Small intestine (tissue), 16 donors: ENCODE measurements around the gene RAB9B. TPM values are rescaled to one million over a fixed set of nuclear protein-coding genes. Genes with fewer than 3 reads are reported as not detected.

Experiments
- DNase-seq, 2 donors: peaks; one replicate each; pipeline versions ENCODE4 v3.0.0 to v3.0.0-alpha.2; 2013
- FAIRE-seq: peaks from 2 replicates; lab custom pipeline; 2012; peaks lifted over from hg19 to GRCh38; lab: Jason Lieb, UNC
- H3K27ac ChIP-seq, 3 donors: one replicate each; pipeline ENCODE4 v1.5.1; 2013; ENCODE audit warnings: low read length in 2 of 3, mild to moderate bottlenecking in 2 of 3, control low read depth in 1 of 3, inconsistent platforms in 1 of 3, low read depth in 1 of 3, moderate library complexity in 1 of 3
- H3K27me3 ChIP-seq, 3 donors: one replicate each; pipeline ENCODE4 v1.6.1; 2013; ENCODE audit warnings: low read length in 3 of 3, inconsistent platforms in 1 of 3; ENCODE audit not compliant: control insufficient read depth in 3 of 3, insufficient read depth in 3 of 3
- H3K36me3 ChIP-seq, 3 donors: one replicate each; pipeline ENCODE4 v1.6.1; 2013; ENCODE audit warnings: low read length in 3 of 3, inconsistent platforms in 1 of 3, low read depth in 1 of 3, mild to moderate bottlenecking in 1 of 3, moderate library complexity in 1 of 3; ENCODE audit not compliant: control insufficient read depth in 3 of 3, insufficient read depth in 2 of 3
- H3K4me1 ChIP-seq, 3 donors: one replicate each; pipeline ENCODE4 v1.6.1; 2013; ENCODE audit warnings: low read length in 2 of 3, inconsistent platforms in 1 of 3, low read depth in 1 of 3, mild to moderate bottlenecking in 1 of 3, moderate library complexity in 1 of 3; ENCODE audit not compliant: control insufficient read depth in 3 of 3, insufficient read depth in 2 of 3
- H3K4me3 ChIP-seq, 3 donors: one replicate each; pipeline ENCODE4 v1.5.1; 2013; ENCODE audit warnings: low read length in 3 of 3, control low read depth in 1 of 3, inconsistent platforms in 1 of 3, low read depth in 1 of 3, mild to moderate bottlenecking in 1 of 3, moderate library complexity in 1 of 3
- H3K9me3 ChIP-seq, 2 donors: one replicate each; pipeline ENCODE4 v1.6.1; 2013; ENCODE audit warnings: low read depth in 1 of 2, low read length in 1 of 2; ENCODE audit not compliant: control insufficient read depth in 2 of 2, insufficient read depth in 1 of 2
- WGBS, 3 donors: extraction: QIAGEN DNeasy Blood & Tissue Kit; methylation state at CpG; one replicate each; pipeline ENCODE4 v1.1.7; 2013; 5-methylcytosine and 5-hydroxymethylcytosine counted together
- long read RNA-seq, 10 donors: transcript quantifications; one replicate each; lab custom pipeline, GENCODE V29; 2026
- polyA plus RNA-seq, 4 donors: library from polyadenylated mRNA; stranded (reverse) in 3 of 4; unstranded in 1 of 4; fragments of 200-250 nt in 3 of 4; fragments of 120-200 nt in 1 of 4; gene quantifications; one replicate each; pipeline versions ENCODE4 v1.2.1 to v1.2.3, GENCODE V29; 2013
- donor health status: healthy with polysubstance abuse.
- donor health status: control.
- donor health status: control.
- donor health status: Bipolar disorder and iron deficiency.
- donor health status: healthy.

The RAB9B gene
- polyA plus RNA-seq: 1 to 10 TPM in 2 of 4 donors, under 1 TPM in 1, not detected in 1; 0.27 to 1.7 (median 1.1) TPM
- long read RNA-seq, donor 1, partial matches to known transcripts: 0 of 3 reads
- long read RNA-seq, donor 1, other reads (novel, unspliced or antisense): 0 of 3 reads
- long read RNA-seq, donor 2, partial matches to known transcripts: 0 of 1 reads
- long read RNA-seq, donor 2, other reads (novel, unspliced or antisense): 0 of 1 reads
- long read RNA-seq, donor 3: 0 reads
- long read RNA-seq, donor 4: 0 reads
- long read RNA-seq, donor 5: 0 reads
- long read RNA-seq, donor 6, partial matches to known transcripts: 0 of 4 reads
- long read RNA-seq, donor 6, other reads (novel, unspliced or antisense): 0 of 4 reads
- long read RNA-seq, donor 7, transcript RAB9B-201 (3 exons, 3,748 nt): major isoform, 19 of 19 reads
- long read RNA-seq, donor 7, partial matches to known transcripts: 0 of 19 reads
- long read RNA-seq, donor 7, other reads (novel, unspliced or antisense): 0 of 19 reads
- long read RNA-seq, donor 8: 0 reads
- long read RNA-seq, donor 9, partial matches to known transcripts: 0 of 1 reads
- long read RNA-seq, donor 9, other reads (novel, unspliced or antisense): 0 of 1 reads
- long read RNA-seq, donor 10, partial matches to known transcripts: 0 of 2 reads
- long read RNA-seq, donor 10, other reads (novel, unspliced or antisense): 0 of 2 reads

GRCh38 chrX:103831803-103832544 is at the start of gene RAB9B:
RAB9B (minus strand) TSS chrX:103832257; CDS start chrX:103825784, 6,473 bp downstream.
- H3K9me3 ChIP-seq: no peaks in the 10 kb centered on the region
- FAIRE-seq (no peak), DNase-seq (peak; percentile 6 to 73)
- 1 to 26% (median 8%) methylated on average over 18 to 54 of the region's 54 CpGs for WGBS, 3 donors
- H3K27ac ChIP-seq: peak within 1 kb of the TSS in 2 of 3 donors; percentile 32 to 56
- no peaks in the 10 kb centered on the region for H3K27me3 ChIP-seq
- H3K4me3 ChIP-seq: peak within 1 kb of the TSS; percentile 43 to 57 (median 47)
- no peaks in the 10 kb centered on the region for H3K36me3 ChIP-seq
- H3K4me1 ChIP-seq: no peaks in the 10 kb centered on the region

GRCh38 chrX:103879339-103879738 is 47.3 kb upstream of the RAB9B start:
- 53 to 73% (median 64%) methylated on average over 2 of the region's 2 CpGs for WGBS, 3 donors
- FAIRE-seq (no peak), DNase-seq (no peak)
- Histone ChIP-seq H3K36me3 (no peaks in the 10 kb centered on the region), H3K9me3 (no peaks in the 10 kb centered on the region), H3K4me1 (peaks cover 0 to 6% (median 0%) of the 10 kb centered on the region in 3 donors), H3K27ac (no peak overlapping the region), H3K4me3 (no peak overlapping the region), H3K27me3 (no peaks in the 10 kb centered on the region)

GRCh38 chrX:103878466-103879122 is 46.5 kb upstream of the RAB9B start:
- H3K36me3 ChIP-seq: no peaks in the 10 kb centered on the region
- 45 to 57% (median 47%) methylated on average over 8 of the region's 8 CpGs for WGBS, 3 donors
- no peaks in the 10 kb centered on the region for H3K27me3 ChIP-seq
- no peak overlapping the region for H3K4me3 ChIP-seq
- FAIRE-seq (no peak), DNase-seq (peak in 1 of 2 donors; percentile 55)
- no peaks in the 10 kb centered on the region for H3K9me3 ChIP-seq
- peak overlapping the region in 1 of 3 donors; percentile 28 for H3K27ac ChIP-seq
- peaks cover 0 to 6% (median 0%) of the 10 kb centered on the region in 3 donors for H3K4me1 ChIP-seq

- H3K27ac ChIP-seq: no peak overlapping the region
- H3K9me3 ChIP-seq: no peaks in the 10 kb centered on the region
- no peaks in the 10 kb centered on the region for H3K36me3 ChIP-seq
- no peak for DNase-seq
- peaks cover 0 to 6% (median 0%) of the 10 kb centered on the region in 3 donors for H3K4me1 ChIP-seq
- no peak overlapping the region for H3K4me3 ChIP-seq
- no peaks in the 10 kb centered on the region for H3K27me3 ChIP-seq
- 64 to 79% (median 64%) methylated on average over 3 of the region's 3 CpGs for WGBS, 3 donors
- FAIRE-seq: no peak
These were observed 45.5 kb upstream of the RAB9B start for GRCh38 chrX:103877571-103877970.

GRCh38 chrX:103864886-103865534 is 33.0 kb upstream of the RAB9B start:
- H3K4me1 ChIP-seq: peaks cover 0 to 4% (median 0%) of the 10 kb centered on the region in 3 donors
- no peak overlapping the region for H3K4me3 ChIP-seq
- no peaks in the 10 kb centered on the region for H3K27me3 ChIP-seq
- DNase-seq: peak; percentile 19 to 26
- no peaks in the 10 kb centered on the region for H3K36me3 ChIP-seq
- 33 to 38% (median 34%) methylated on average over 5 of the region's 5 CpGs for WGBS, 3 donors
- peak; percentile 19 for FAIRE-seq
- peak overlapping the region in 2 of 3 donors; percentile 3 to 51 for H3K27ac ChIP-seq
- no peaks in the 10 kb centered on the region for H3K9me3 ChIP-seq

GRCh38 chrX:103864149-103864548 is 32.1 kb upstream of the RAB9B start:
- 9 to 55% (median 27%) methylated on average over 3 of the region's 3 CpGs for WGBS, 3 donors
- H3K9me3 ChIP-seq: no peaks in the 10 kb centered on the region
- H3K4me3 ChIP-seq: no peak overlapping the region
- H3K27ac ChIP-seq: peak overlapping the region in 1 of 3 donors; percentile 22
- FAIRE-seq (peak; percentile 33), DNase-seq (peak; percentile 29)
- H3K36me3 ChIP-seq: no peaks in the 10 kb centered on the region
- H3K4me1 ChIP-seq: peaks cover 0 to 4% (median 0%) of the 10 kb centered on the region in 3 donors
- H3K27me3 ChIP-seq: no peaks in the 10 kb centered on the region

GRCh38 chrX:103861200-103861599 is 29.1 kb upstream of the RAB9B start:
- Histone ChIP-seq H3K27me3 (no peaks in the 10 kb centered on the region), H3K9me3 (peaks cover 0 to 2% of the 10 kb centered on the region in 2 donors), H3K4me1 (peaks cover 0 to 4% (median 0%) of the 10 kb centered on the region in 3 donors), H3K27ac (no peak overlapping the region), H3K36me3 (no peaks in the 10 kb centered on the region), H3K4me3 (no peak overlapping the region)
- DNase-seq (no peak), FAIRE-seq (no peak)
